Activated CD8-positive, alpha-beta memory T cell treated with anti-CD3 and anti-CD28 coated beads for 36 hours (primary cell): Measurements from ENCODE around the gene MRPL27. TPM values are rescaled to one million over a fixed set of nuclear protein-coding genes. Genes with fewer than 3 reads are reported as not detected.

Experiments
- CTCF ChIA-PET: fragments of 350-600 bp; sonication (Branson Sonifier 250); formaldehyde crosslinking; loops from one replicate; lab custom pipeline; 2021; ENCODE audit warnings: antibody characterized with exemption; lab: Charles Lee
- POLR2A ChIA-PET: fragments of 350-600 bp; sonication (Branson Sonifier 250); formaldehyde crosslinking; loops from one replicate; lab custom pipeline; 2021; ENCODE audit warnings: antibody characterized with exemption; lab: Charles Lee
- total RNA-seq, 2 experiments: library from RNA; stranded (reverse); gene quantifications; one replicate each; pipeline ENCODE4 v1.2.3, GENCODE V29; 2021

The MRPL27 gene
- total RNA-seq, 2 experiments from 2014 or later = 76.4 to 84.6 TPM

DNA sequence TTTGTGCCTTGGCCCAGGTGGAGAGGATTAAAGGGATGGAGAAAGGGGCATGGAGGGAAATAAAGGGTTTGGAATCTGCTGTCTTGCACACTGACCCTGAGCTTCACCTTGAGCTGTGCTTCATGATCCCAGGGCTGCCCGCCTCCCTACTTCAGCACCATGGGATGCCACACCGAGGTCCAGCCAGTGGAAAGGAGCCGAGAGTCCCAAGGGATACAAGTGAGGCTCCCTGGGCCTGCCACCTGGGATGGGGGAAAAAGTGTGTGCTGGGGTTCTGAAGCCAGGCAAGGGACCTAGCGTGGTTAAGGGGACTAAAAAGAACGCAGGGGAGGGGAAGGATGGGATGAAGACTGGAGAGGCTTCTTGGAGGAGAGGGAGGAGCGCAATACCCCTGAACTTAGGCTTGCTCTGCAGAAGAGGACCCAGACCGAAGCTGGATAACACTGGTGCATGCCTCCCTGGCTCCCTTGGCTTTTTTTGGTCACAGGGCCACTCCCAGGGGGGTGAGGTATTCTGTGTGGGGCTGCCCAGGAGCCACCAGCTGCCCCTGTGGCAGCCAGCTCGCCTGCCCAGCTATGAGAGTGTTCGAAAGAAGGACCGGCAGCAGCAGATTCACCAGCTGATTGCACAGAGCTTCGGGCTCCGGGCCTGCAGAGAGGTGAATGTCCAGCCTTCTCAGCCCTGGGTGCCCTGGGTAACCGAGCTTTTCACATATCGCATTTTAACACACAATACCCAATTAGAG lies 7.2 kb downstream of the MRPL27 start:
- ChIA-PET CTCF (interaction anchor here (1.0 to 1.3 kb wide), 2 partner anchors 8 to 166 kb away, joined by 3 to 4 read pairs; no protein-coding TSS in a partner anchor), POLR2A (no interaction called here)

DNA sequence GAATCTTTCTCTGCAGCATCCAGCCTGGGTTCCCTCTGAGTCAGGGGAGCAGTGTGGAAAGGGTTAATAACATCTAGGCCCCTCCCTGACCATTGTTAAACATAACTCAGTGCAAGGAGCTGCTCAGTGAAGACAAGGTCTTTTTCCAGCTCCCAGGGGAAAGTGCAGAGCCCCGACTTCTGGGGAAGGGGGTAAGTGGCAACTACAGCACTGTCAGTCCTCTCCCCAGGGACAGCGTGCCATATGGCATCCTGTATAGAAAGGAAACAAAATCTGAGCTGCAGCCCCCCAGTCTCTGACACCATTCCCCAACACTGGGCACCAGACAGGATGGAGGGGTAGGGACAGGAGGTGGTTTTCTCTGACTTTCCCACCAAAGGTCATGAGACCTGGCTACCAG lies 7.8 kb downstream of the MRPL27 start:
- CTCF ChIA-PET = interaction anchor here (1.3 kb wide), 1 partner anchor 9 kb away, joined by 3 read pairs; no protein-coding TSS in a partner anchor
- POLR2A ChIA-PET = interaction anchor here (1.0 kb wide), 1 partner anchor 9 kb away, joined by 3 read pairs; no protein-coding TSS in a partner anchor

DNA sequence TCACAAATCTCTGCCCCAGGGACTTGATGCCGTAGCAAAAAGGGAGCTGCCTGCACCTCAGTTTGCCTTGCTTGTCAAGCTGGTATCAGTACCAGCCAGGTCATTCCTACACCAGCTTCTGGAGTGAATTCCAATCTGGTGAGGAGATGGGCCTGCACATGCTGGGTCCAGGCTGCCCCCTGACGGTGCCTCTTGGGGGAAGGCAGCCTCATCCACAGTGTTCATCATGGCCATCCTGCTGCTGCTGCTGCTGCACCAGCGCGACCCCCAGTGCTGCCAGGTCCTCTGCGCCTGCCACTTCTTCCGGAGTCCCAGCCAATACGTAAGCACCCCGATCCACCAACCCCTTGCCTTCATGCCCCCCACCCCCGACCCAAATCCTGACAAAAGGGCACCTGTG lies 8.3 kb downstream of the MRPL27 start:
- CTCF ChIA-PET = interaction anchor here (1.3 kb wide), 1 partner anchor 9 kb away, joined by 3 read pairs; no protein-coding TSS in a partner anchor
- POLR2A ChIA-PET = interaction anchor here (1.0 kb wide), 1 partner anchor 9 kb away, joined by 3 read pairs; no protein-coding TSS in a partner anchor

DNA sequence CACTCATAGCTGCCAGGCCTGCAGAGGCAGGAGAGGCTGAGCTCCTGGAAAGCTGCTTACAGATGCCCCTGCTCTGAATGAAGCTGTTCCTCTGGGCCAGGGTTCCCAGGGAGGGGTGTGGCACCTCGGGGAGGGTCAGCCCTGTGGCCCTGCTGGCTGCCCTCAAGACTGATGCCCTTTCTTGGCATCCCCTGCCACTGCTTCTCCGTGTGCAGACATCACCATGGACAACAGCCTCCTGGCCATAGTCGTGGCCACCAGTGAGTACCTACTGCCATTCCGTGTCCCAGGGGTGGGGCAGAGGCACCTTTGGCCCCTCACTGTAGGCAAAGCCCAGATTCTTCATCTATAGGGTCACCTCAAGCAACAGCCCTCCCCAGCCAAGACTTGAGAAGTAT lies 8.9 kb downstream of the MRPL27 start:
- CTCF ChIA-PET = no interaction called here
- POLR2A ChIA-PET = no interaction called here

DNA sequence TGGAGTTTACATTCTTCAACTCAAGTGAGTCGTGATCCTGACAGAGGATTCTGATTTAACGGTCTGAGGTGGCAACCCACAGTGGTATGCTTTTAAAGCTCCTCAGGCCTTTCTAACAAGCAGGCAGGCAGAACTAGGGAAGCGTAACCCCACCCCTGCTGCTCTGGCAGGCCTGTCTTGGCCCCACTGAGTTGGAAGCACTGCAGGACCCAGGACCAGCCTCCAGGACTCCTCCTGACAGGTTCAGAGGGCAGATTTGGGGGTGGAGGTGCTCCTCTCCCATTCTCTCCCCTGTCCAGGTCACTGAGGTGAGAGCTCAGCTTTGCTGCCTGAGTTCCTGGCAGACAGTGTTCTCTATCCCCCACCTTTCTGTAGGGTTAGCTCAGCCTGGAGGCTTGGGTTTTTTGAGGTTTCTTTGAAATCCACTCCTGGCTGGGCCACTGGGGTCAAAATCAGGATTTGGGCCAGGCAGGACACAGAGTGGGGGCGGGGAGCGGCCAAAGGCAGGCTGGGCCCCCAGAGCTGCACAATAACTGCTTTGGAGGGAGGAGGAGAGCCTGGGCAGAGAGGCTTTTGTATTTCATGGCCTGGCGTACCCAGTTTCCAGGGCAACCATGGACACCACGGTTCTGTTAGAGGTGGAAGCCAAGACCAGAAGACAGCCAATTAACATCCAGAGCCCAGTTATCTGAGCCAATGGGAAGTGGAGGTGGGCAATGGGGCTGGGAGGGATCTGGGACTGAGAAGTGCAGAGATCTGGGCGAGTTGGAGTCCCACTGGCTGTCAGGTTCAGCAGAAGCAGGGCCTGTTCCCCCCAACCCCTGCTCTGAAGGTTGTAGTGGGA lies 9.5 kb downstream of the MRPL27 start:
- CTCF ChIA-PET = interaction anchor here (1.0 to 3.2 kb wide), 6 partner anchors 8 to 34 kb away, joined by 3 to 21 read pairs (median 8); partner anchors contain the start of genes EME1, LRRC59 and MRPL27
- POLR2A ChIA-PET = interaction anchor here (0.6 to 2.7 kb wide), 3 partner anchors 17 to 66 kb away, joined by 3 to 10 read pairs (median 6); partner anchors contain the start of genes LRRC59 and XYLT2

DNA sequence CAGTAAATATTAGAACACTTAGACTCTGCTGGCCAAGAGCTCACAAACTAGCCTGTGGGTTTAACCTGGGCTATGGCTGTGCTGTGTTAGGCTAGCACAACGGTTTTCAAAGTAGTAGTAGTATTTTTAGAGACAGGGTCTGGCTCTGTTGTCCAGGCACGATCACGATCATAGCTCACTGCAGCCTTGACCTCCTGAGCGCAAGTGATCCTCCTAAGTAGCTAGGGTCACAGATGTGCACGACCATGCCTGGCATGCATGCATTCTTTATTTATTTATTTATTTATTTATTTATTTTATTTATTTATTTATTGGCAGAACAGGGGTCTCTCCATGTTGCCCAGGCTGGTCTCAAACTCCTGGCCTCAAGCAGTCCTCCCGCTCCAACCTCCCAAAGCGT lies 10.3 kb downstream of the MRPL27 start:
- ChIA-PET POLR2A (interaction anchor here (1.8 to 2.7 kb wide), 3 partner anchors 10 to 35 kb away, joined by 6 to 10 read pairs (median 8); partner anchors contain the start of genes EME1, LRRC59, MRPL27 and XYLT2), CTCF (interaction anchor here (0.6 to 3.2 kb wide), 17 partner anchors 9 to 278 kb away, joined by 3 to 21 read pairs (median 4); partner anchors contain the start of genes EME1, LRRC59 and MRPL27)

DNA sequence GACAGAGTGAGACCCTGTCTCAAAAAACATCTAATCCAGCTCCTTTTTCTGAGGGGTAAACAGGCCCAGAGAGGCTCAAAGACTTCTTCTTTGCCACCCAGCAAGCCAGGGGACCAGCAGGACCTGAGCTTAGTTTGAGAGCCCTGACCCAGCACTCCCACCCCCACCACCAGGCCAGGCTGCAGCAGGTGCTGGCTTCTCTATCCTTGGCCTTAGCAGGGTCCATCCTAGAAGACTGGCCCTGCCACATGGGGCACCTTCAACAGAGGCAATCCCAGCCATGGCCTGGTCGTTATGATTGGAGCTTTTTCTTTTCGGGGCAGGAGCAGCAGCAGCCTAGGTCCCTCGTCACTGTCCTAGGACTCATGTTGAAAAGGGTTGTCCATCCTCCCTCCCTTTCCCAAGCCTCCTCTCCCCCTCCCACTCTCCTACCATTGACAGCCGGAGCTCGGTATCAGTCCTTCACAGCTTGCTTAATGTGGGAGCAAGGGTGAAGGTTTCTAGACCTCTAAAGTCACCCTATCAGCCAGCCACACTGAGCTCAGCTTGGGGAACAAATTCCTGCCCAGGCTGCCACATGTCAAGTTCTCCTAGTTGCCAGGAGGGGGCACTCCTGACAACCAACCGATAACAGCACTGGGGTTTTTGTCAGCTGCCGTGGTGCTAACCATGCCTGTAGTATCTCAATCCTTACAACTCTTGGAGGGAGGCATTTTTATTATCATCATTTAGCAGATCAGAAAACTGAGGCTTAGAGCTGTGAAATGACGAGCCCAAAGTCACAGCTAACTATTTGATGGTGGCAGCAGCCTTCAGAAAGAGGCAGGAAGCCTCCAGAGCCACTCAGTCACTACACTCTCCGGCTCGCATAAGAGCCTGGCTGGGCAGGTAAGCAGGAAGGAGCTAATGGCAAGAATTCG lies 11.2 kb downstream of the MRPL27 start:
- ChIA-PET POLR2A (interaction anchor here (0.6 to 2.7 kb wide), 4 partner anchors 11 to 72 kb away, joined by 3 to 10 read pairs (median 7); partner anchors contain the start of genes EME1, LRRC59, MRPL27 and XYLT2), CTCF (interaction anchor here (0.6 to 3.2 kb wide), 21 partner anchors 9 to 277 kb away, joined by 3 to 21 read pairs (median 4); partner anchors contain the start of genes EME1, LRRC59, MRPL27 and XYLT2)

DNA sequence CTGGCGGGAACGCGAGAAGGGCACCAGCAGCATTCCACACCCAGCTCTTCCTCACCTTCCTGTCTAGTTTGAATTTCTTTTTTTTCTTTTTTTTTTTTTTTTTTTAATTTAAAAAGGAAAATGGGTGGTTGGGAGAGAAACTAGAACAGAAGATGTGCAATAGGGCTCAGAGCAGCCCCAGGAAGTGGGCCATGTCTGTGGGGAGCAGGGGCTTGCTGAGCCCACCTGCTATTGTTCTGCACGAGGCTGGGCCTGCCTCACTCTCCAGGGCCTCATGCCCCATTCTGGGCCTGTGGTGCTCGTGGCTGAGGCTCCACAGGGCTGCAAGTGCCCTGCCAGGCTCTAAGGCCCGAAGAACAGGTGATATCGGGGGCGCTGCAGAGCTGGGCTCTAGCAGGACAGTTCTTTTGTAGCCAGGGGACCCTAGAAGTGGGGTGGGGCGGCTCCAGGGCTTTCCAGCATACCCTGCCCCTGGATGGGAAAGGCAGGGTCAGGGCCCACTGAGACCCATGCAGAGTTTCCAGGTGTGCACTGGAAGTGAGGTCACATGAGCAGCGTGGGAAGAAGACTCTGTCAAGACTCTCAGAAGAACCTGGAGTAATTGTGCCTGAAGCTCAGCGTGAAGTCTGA lies 12.4 kb downstream of the MRPL27 start:
- POLR2A ChIA-PET = interaction anchor here (0.6 to 2.7 kb wide), 3 partner anchors 11 to 71 kb away, joined by 3 to 6 read pairs (median 4); partner anchors contain the start of gene LRRC59

DNA sequence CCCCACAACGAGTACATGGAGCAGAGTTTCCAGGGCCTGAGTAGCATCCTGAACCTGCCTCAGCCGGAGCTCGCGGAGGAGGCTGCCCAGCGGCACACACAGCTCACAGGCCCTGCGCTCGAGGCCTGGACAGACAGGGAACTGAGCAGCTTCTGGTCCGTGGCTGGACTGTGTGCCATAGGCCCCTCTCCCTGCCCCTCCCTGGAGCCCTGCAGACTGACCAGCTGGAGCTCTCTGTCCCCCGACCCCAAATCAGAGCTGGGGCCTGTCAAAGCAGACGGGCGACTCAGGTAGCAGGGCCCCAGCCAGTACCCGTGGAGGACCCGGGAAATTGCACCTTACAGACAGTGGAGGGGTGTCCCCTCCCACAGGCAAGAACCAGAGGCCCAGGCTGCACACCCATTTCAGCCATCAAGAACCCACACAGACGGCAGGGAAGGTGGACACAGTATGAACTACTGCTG lies 13.0 kb downstream of the MRPL27 start:
- CTCF ChIA-PET = interaction anchor here (0.9 to 3.2 kb wide), 4 partner anchors 8 to 159 kb away, joined by 3 to 11 read pairs (median 4); partner anchors contain the start of genes COL1A1 and LRRC59
- POLR2A ChIA-PET = interaction anchor here (0.6 kb wide), 1 partner anchor 11 kb away, joined by 4 read pairs; no protein-coding TSS in a partner anchor

More for the DNA sequence above, 12.4 kb downstream of the MRPL27 start:
- CTCF ChIA-PET = interaction anchor here (0.8 to 3.2 kb wide), 9 partner anchors 8 to 191 kb away, joined by 3 to 16 read pairs (median 5); partner anchors contain the start of genes COL1A1, EME1, LRRC59 and MRPL27

DNA sequence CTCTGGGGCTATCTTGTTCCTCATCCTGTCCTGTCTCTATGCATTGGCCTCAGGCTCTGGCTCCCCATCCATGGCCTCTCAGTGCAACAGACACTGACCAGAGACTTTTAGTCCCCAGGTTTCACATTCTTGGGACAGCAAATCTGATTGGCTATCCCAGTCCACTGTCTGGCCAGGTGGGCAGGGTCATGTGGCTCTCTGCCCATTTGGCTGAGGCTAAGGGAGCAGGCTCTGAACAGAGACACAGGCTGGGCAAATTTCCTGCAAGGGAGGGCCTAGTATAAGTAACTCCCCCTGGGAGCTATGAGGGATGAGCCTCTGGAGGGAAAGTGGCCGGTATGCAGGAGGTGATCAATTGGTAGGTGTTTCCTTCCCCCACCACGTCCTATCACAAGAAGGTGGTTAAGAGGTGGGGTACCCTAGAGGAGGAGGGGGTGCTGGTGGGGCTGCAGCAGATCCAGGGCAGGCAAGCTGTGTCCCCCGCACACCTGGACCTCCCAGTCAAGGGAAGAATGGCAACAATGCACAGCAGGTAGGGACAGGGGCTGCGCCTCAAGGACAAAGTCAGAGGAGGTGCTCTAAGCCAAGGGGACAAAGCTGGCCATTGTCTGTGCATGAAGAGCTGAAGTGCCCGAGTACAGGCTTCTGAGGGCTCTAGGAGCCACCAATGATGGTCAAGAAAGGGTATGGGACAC lies 13.8 kb downstream of the MRPL27 start:
- ChIA-PET CTCF (interaction anchor here (0.8 to 1.3 kb wide), 2 partner anchors 9 to 159 kb away, joined by 3 to 4 read pairs; no protein-coding TSS in a partner anchor), POLR2A (no interaction called here)

DNA sequence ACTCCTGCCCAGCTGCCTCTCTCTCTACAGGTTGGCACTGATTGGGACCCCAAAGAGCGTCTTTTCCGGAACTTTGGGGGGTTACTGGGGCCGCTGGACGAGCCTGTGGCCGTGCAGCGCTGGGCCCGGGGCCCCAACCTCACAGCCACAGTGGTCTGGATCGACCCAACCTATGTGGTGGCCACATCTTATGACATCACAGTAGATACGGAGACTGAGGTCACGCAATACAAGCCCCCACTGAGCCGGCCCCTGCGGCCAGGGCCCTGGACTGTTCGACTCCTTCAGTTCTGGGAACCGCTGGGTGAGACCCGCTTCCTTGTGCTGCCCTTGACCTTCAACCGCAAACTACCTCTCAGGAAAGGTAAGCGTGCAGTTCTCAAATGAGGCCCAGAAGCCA lies 14.8 kb downstream of the MRPL27 start:
- POLR2A ChIA-PET = no interaction called here
- CTCF ChIA-PET = no interaction called here

DNA sequence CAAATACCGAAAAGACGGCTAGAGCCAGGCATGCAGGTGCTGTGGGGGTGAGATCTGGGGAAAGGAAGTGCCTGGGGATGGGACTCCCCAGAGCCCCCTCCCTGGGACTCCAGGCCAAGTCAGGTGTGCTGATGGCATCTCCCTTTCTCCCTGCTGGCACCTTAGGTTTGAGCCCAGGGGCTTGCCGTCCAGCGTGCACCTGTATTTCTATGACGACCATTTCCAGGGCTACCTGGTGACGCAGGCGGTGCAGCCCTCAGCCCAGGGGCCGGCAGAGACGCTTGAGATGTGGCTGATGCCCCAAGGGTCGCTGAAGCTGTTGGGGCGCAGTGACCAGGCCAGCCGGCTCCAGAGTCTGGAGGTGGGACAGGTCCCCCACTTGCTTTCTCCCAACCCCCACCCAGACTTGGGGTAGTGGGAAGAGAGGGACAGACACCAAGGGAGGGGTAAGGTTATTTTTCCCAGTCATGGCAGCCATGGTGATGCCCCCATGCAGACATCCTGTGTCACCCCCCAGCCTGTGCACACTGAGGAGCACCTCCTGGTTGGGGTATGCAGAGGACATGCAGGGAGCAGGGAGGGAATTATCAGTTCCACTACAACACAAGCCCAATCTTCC lies 16.0 kb downstream of the MRPL27 start:
- ChIA-PET POLR2A (no interaction called here), CTCF (interaction anchor here (0.7 kb wide), 1 partner anchor 54 kb away, joined by 4 read pairs; no protein-coding TSS in a partner anchor)

DNA sequence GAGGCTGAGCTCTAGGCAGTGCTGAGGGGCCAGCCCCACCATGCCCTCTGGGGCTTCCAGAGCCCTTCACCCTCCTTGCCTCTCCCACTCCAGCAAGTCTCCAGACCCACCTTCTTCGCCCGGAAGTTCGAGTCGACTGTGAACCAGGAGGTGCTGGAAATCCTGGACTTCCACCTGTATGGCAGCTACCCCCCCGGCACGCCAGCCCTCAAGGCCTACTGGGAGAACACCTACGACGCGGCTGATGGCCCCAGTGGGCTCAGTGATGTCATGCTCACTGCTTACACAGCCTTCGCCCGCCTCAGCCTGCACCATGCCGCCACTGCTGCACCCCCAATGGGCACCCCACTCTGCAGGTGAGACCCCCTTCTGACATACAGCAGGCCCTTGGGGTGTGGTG lies 16.6 kb downstream of the MRPL27 start:
- CTCF ChIA-PET = interaction anchor here (0.8 kb wide), 1 partner anchor 41 kb away, joined by 3 read pairs; the partner anchor contains the start of gene LRRC59

DNA sequence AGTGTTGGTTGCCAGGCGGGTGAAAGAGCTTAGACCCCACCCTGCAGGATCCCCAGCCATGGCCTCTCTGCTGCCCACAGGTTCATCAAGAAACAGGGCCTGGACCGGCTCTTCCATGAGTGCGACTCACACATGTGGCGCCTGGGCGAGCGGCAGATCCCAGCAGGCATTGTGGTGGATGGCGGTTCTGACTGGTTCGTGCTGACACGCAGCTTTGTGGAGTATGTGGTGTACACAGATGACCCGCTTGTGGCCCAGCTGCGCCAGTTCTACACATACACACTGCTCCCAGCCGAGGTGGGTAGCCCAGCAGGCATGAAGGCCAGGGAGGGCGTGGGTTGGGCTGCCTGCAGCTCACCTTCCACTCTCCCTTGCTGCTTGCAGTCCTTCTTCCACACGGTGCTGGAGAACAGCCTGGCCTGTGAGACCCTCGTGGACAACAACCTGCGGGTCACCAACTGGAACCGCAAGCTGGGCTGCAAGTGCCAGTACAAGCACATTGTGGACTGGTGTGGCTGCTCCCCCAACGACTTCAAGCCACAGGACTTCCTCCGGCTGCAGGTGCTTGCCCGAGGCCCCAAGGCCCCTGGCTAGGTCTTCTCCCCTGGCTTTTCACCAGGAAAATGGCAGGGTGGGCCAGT lies 17.2 kb downstream of the MRPL27 start:
- CTCF ChIA-PET = interaction anchor here (0.8 kb wide), 1 partner anchor 42 kb away, joined by 3 read pairs; the partner anchor contains the start of gene LRRC59
- POLR2A ChIA-PET = no interaction called here

More for the DNA sequence above, 16.6 kb downstream of the MRPL27 start:
- POLR2A ChIA-PET = no interaction called here

DNA sequence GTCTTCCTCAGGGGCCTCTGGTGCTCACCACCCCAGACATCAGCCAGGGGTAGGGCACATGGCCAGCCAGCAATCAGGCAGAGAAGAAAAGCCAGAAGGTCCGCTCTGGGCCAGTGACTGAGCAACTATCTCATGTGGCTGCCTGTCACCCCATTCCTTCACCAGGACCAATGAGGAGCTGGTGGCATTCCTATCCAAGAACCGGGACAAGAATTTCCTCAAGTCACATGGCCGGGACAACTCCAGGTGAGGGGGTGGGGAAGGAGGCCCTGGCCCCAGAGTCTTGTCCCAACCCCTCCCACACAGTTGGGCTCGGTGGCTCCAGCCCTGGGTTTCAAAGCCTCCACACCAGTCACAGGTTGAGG lies 17.7 kb downstream of the MRPL27 start:
- ChIA-PET POLR2A (no interaction called here), CTCF (no interaction called here)
